Activated T-cell treated with anti-CD3 and anti-CD28 coated beads, Interleukin-2, amount 50 U/mL, for 48 hours (primary cell): ENCODE data around the gene PKHD1.
A peak's percentile ranks its signal among the peaks of the same experiment; 100 is the strongest.

Source experiments
- DNase-seq, 2 experiments: peaks; one replicate each; pipeline ENCODE4 v3.0.0-alpha.2; 2020

The PKHD1 gene

GRCh38 chr6:51777618-51778017 lies 309.8 kb downstream of the PKHD1 start:
- no peak for DNase-seq

GRCh38 chr6:51775942-51776860 lies 311.2 kb downstream of the PKHD1 start:
- no peak for DNase-seq

DNA sequence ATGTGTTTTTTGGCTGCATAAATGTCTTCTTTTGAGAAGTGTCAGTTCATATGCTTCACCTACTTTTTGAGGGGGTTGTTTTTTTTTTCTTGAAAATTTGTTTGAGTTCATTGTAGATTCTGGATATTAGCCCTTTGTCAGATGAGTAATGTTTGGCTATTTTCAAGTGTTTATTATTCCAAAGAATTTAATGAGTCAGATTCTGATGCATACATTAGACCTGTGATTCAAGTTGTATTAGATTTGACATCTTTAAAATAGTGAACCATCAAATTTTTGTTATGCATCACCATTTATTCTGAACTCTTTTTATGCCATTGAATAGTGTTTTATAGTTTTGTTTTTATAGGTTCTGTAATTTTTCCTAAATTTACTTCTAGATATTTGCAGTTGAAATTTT lies 319.3 kb downstream of the PKHD1 start:
- no peak for DNase-seq

DNA sequence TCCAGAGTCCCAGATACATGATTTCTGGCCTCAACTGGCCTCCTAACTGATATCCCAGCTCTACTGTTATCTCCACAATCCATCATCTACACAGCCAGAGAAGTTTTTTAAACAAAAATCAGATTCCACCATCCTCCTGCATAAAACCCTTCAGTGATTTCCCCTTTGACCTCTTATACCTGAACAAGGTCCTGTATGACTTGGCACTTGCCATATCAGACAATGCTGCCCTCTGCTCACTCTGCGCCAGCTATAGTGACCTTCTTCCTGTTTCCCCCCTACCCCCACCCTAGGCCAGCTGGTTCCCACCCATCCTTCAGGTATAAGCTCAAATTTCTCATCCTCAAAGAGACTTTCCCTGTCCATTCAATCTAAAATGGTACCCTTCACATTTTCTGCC lies 322.2 kb downstream of the PKHD1 start:
- no peak for DNase-seq

- peak in 1 of 2 experiments; percentile 16 for DNase-seq
These were observed 333.8 kb downstream of the PKHD1 start for GRCh38 chr6:51753635-51754034.

- no peak for DNase-seq
These were observed 343.4 kb downstream of the PKHD1 start for GRCh38 chr6:51743999-51744398.

DNA sequence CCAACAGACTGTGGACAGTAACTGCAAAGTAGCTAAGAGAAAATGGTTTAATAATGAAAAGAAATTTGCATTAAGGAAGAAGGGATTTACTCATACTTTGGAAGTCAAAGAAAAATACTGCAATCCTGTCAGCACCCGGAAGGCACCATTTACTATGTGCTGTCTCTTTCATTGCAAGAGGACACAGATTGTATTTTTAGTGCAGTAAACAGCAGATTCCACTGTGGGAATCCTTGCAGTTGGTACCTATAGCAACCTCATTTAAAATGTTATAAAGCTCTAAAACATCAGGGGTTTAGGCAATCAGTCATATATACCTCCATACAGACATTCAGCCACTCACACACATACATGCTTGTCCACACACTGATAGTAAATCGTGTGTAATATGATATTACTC lies 346.8 kb downstream of the PKHD1 start:
- no peak for DNase-seq

GRCh38 chr6:51738614-51739013 lies 348.8 kb downstream of the PKHD1 start:
- DNase-seq, result no peak

DNA sequence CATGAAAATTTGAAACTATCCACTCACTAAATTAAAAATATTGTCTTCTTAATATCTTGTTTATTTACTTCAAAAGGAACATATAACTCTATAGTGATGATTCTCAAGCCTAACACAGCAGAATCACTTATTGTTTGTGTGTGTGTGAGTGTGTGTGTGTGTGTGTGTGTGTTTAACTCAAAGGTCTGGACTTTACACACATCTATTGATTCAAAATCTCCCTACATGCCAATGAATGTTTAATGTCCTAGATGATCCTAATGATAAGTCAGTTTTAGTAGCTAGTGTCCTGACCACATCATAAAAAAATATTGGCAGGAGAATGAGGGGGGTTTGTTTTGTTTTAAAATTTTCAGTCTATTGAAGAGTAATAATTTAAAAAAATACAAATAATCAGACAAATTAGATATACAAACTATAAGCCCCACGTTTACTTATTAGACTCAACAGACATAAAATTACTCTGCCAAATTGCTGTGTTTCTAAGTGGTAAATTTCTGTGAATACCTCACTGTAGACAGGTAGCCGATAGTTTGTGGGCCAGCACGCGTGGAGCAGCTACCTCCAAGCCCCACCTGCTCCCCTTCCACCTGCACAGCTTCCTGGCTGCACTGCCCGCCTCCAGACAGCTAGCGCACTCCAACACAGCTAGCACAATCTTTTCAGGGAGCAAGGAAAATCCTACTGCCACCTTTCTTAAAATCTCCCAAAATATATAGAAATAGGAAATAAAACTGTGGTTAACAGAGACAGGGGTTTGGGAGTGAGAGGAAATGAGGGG lies 349.6 kb downstream of the PKHD1 start:
- DNase-seq, result no peak

DNA sequence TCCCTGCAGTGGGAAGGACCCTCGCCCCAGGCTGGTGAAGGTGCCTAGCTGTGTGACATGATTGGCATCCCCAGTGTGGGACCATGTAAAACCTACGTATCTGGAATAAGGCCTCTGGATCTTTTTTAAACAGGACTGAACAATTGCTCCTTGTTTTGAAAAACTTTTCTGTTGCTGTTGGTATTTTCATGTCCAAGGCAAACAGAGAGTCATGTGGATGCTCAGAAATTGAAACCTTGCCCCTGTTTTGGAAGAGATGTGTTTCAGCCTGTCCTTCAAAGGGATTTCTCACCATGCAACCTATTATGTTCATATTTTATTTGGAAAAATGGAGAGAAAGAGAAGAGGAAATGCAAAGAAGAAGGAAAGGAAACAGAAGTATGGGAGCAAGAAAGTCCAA lies 362.3 kb downstream of the PKHD1 start:
- no peak for DNase-seq

- DNase-seq, result no peak
These were observed 367.1 kb downstream of the PKHD1 start for GRCh38 chr6:51720327-51720726.

GRCh38 chr6:51719297-51719696 lies 368.1 kb downstream of the PKHD1 start:
- DNase-seq, result no peak

DNA sequence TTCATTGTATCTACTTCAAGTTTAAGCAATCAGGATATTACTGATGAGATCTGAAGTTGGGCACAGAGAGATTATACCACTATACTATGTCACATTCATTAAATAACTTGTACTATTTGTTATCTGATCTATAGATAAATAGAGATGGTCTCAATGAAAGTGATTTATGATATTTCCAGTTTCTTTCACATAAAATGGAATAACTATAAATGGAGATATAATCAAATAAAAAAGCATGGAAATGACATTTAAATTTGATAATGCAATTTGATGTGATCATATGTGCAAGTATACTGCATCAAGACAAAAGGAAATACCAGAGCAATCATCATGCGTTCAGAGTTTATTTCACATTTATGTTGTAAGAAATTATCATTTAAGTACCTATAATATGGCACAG lies 368.9 kb downstream of the PKHD1 start:
- DNase-seq, result no peak

DNA sequence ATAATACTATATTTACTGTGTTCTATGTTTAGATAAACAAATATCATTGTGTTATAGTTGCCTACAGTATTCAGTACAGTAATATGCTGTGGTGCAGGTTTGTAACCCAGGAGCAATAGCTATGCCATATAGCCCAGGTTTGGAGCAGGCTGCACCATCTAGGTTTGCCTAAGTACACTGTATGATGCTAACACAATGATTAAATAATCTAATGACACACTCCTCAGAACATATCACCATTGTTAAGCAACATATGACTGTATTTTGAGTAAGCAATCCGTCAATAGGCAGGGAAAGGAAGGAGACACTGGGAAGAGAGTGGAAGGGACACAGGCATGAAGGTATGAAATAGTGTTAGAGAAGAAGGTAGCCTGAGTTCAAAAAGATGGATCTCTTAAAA lies 369.9 kb downstream of the PKHD1 start:
- no peak for DNase-seq

DNA sequence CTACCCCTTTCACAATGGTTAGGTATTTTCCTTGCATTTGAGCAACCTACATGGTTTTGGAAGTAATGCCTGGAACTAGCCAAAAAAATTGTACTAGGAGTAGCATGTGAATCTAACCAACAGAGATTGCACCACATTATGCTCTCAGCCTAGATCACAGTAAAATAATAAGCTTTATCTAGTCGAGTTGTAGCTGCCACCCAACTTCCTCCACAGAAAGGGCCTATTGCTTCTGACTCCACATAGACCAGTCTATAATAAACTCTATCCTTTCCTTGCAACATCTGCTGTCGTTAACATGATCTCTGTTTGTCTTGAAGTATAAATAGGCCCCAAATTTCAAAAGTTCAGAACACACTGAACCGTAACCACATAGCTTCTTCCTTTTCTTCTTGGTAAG lies 375.5 kb downstream of the PKHD1 start:
- no peak for DNase-seq

DNA sequence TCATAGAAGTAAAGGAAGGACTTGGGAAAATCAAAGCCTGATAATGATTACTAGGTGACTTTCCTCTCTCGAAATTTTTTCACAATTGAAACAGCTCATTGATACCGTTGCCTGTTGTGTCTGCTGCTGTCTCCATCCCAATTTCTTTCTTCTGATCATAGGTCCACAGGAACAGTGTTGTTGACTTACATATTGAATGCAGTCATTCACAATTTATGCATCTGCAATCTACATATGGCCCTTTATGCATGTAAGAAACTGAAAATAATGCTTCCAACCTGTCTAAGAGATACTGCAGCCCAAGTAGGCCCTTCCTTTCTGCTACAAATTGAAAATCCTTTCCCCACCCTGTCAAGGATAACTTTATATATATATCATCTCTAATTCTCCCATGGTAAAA lies 381.3 kb downstream of the PKHD1 start:
- DNase-seq, result no peak

GRCh38 chr6:51704932-51705540 lies 382.4 kb downstream of the PKHD1 start:
- DNase-seq, result no peak

- no peak for DNase-seq
These were observed 384.6 kb downstream of the PKHD1 start for GRCh38 chr6:51702851-51703250.

GRCh38 chr6:51684603-51685002 lies 402.8 kb downstream of the PKHD1 start:
- DNase-seq, result no peak

GRCh38 chr6:51684038-51684437 lies 403.4 kb downstream of the PKHD1 start:
- DNase-seq, result no peak

- no peak for DNase-seq
These were observed 408.4 kb downstream of the PKHD1 start for GRCh38 chr6:51678905-51679620.

DNA sequence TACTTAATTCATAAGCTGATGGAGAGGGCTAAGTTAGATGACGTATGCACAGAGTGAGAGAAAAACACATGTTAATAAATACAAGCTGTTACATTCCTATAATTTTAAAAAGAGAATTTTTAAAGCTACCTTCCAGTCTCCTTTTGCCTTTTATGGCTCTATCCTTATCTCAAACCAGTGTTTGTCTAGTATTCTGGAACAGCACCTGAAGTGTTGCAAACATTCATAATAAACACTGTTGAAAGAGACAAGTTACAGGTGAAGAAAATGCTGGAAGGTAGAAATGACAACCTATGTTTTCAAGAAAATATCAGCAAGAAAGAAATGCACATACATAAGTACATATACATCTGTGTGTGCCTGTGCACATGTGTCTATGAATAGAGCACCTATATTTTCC lies 409.1 kb downstream of the PKHD1 start:
- DNase-seq, result no peak

GRCh38 chr6:51675922-51676275 lies 411.5 kb downstream of the PKHD1 start:
- DNase-seq, result no peak
